KOPT-K1 (cell line): ENCODE data around the gene PANK1.
A peak's percentile ranks its signal among the peaks of the same experiment; 100 is the strongest.

ENCODE experiments used
- H3K27ac ChIP-seq: fragments of 200-600 bp; sonication (generic); 2 replicates; pipeline ENCODE4 v1.5.1; 2016; ENCODE audit warnings: antibody characterized with exemption, mild to moderate bottlenecking, low read depth, low read length; ENCODE audit not compliant: poor library complexity, severe bottlenecking
- H3K36me3 ChIP-seq: fragments of 200-600 bp; sonication (generic); 2 replicates; pipeline ENCODE4 v1.5.1; 2017; ENCODE audit warnings: antibody characterized with exemption, mild to moderate bottlenecking, low read length, moderate library complexity; ENCODE audit not compliant: insufficient read depth
- H3K9me3 ChIP-seq: fragments of 200-600 bp; sonication (generic); 2 replicates; pipeline ENCODE4 v1.5.1; 2017; ENCODE audit warnings: antibody characterized with exemption, low read length, mild to moderate bottlenecking; ENCODE audit not compliant: insufficient read depth, poor library complexity, severe bottlenecking

The PANK1 gene

DNA sequence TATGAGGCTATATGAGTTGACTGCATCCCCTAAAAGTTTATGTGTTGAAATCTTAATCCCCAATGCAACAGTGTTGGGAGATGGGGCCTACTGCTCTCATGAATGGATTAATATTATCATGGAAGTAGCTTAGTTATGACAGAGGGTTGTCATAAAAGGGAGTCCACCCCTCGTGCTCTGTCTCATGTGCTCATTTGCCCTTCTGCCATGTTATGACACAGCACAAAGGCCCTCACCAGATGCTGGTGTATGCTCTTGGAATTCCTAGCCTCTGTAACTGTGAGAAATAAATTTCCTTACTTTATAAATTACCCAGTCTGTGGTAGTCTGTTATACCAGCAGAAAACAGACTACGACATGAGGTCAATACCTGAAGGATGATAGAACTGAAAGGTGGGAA lies 17.6 kb upstream of the PANK1 start:
- Histone ChIP-seq H3K36me3 (no peaks in the 10 kb centered on the region), H3K9me3 (no peaks in the 10 kb centered on the region), H3K27ac (no peak overlapping the region)

- H3K9me3 ChIP-seq = no peaks in the 10 kb centered on the region
- no peak overlapping the region for H3K27ac ChIP-seq
- H3K36me3 ChIP-seq = no peaks in the 10 kb centered on the region
These were observed 14.4 kb upstream of the PANK1 start for GRCh38 chr10:89659143-89660131.

GRCh38 chr10:89657302-89657701 lies 12.3 kb upstream of the PANK1 start:
- no peaks in the 10 kb centered on the region for H3K36me3 ChIP-seq
- no peaks in the 10 kb centered on the region for H3K9me3 ChIP-seq
- H3K27ac ChIP-seq = no peak overlapping the region

- no peaks in the 10 kb centered on the region for H3K36me3 ChIP-seq
- no peak overlapping the region for H3K27ac ChIP-seq
These were observed 10.7 kb upstream of the PANK1 start for GRCh38 chr10:89655722-89656121.

GRCh38 chr10:89653410-89653869 lies 8.4 kb upstream of the PANK1 start:
- Histone ChIP-seq H3K36me3 (no peaks in the 10 kb centered on the region), H3K27ac (no peak overlapping the region)

More at GRCh38 chr10:89655722-89656121, 10.7 kb upstream of the PANK1 start:
- no peaks in the 10 kb centered on the region for H3K9me3 ChIP-seq

GRCh38 chr10:89652806-89653370 lies 7.8 kb upstream of the PANK1 start:
- Histone ChIP-seq H3K27ac (no peak overlapping the region), H3K36me3 (no peaks in the 10 kb centered on the region), H3K9me3 (no peaks in the 10 kb centered on the region)

More at GRCh38 chr10:89653410-89653869, 8.4 kb upstream of the PANK1 start:
- H3K9me3 ChIP-seq = no peaks in the 10 kb centered on the region

GRCh38 chr10:89651916-89652573 lies 7.0 kb upstream of the PANK1 start:
- no peak overlapping the region for H3K27ac ChIP-seq
- H3K9me3 ChIP-seq = no peaks in the 10 kb centered on the region
- no peaks in the 10 kb centered on the region for H3K36me3 ChIP-seq

- Histone ChIP-seq H3K9me3 (no peaks in the 10 kb centered on the region), H3K27ac (no peak overlapping the region), H3K36me3 (no peaks in the 10 kb centered on the region)
These were observed 6.3 kb upstream of the PANK1 start for GRCh38 chr10:89651205-89651915.

GRCh38 chr10:89649051-89649450 lies 4.0 kb upstream of the PANK1 start:
- H3K27ac ChIP-seq = no peak overlapping the region
- no peaks in the 10 kb centered on the region for H3K36me3 ChIP-seq
- H3K9me3 ChIP-seq = no peaks in the 10 kb centered on the region

- no peaks in the 10 kb centered on the region for H3K36me3 ChIP-seq
- no peaks in the 10 kb centered on the region for H3K9me3 ChIP-seq
- no peak overlapping the region for H3K27ac ChIP-seq
These were observed 3.0 kb upstream of the PANK1 start for GRCh38 chr10:89648074-89648473.

DNA sequence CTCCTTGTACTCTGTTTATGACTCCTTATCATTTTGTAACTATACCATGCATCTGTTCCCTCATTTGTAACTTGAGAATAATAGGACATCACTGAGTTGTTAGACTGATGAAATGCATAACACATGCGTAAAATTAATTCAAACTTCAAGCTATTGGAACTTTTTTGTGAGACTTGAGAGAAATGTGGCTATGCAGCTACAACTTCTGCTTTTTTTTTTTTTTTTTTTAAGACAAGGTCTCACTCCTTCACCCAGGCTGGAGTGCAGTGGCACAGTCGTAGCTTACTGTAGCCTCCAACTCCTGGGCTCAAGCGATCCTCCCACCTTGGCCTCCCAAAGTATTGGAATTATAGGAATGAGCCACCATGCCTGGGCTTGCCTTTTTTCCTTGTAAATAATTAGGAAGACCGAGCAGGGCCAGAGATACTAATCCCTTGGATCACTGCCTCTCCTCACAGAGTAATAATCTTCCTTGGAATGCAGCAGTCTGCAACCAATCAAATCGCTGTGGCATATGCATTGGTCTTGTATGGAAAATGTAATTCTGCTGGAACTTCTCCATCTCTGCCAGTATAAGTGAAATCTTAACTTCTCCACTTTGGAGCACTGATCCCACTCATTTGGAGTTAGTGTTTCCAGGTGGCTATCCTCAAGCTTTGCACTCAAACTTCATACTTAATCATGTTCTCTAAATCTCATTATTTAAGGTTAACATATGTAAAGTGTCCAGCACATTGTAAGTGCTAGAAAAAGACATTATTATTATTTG lies 2.0 kb upstream of the PANK1 start:
- H3K36me3 ChIP-seq = no peaks in the 10 kb centered on the region
- no peaks in the 10 kb centered on the region for H3K9me3 ChIP-seq
- no peak overlapping the region for H3K27ac ChIP-seq

GRCh38 chr10:89645742-89646172 lies 715 bp upstream of the PANK1 start:
- no peaks in the 10 kb centered on the region for H3K9me3 ChIP-seq
- no peaks in the 10 kb centered on the region for H3K36me3 ChIP-seq
- peak overlapping the region; percentile 85 for H3K27ac ChIP-seq

DNA sequence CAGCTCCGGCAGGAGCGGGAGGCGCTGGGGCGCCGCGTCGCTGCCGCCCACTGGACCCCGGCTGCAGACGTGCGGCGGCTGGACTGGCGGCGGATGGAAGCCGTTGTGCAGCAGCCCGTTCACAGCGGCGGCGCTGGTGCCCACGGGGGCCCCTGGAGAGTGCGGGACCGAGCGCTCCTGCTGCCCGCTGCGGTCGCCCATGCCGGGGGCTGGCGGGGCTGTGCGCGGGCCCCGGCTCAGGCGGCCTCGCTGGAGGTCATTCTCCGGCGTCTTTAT lies 413 bp downstream of the PANK1 start:
- peaks cover 5% of the 10 kb centered on the region; the same call in 1 of the 2 replicates for H3K36me3 ChIP-seq
- H3K27ac ChIP-seq = peak overlapping the region; percentile 85
- no peaks in the 10 kb centered on the region for H3K9me3 ChIP-seq
